A549 treated with AZD9567 at 1 μM for 4 hours (cell line): ENCODE measurements around the gene AMPD2. TPM values are rescaled to one million over a fixed set of nuclear protein-coding genes. Genes with fewer than 3 reads are reported as not detected.

Experiments used
- total RNA-seq: library from RNA; stranded (reverse); fragments of 200-300 nt; extraction: Qiagen RNA extraction; gene quantifications from 5 replicates; pipeline ENCODE4 v1.2.3, GENCODE V29; 2022; ENCODE audit not compliant: insufficient read depth

The AMPD2 gene
- 15.4 to 25.4 TPM (median 22.5 TPM) in 5 replicates for total RNA-seq

DNA sequence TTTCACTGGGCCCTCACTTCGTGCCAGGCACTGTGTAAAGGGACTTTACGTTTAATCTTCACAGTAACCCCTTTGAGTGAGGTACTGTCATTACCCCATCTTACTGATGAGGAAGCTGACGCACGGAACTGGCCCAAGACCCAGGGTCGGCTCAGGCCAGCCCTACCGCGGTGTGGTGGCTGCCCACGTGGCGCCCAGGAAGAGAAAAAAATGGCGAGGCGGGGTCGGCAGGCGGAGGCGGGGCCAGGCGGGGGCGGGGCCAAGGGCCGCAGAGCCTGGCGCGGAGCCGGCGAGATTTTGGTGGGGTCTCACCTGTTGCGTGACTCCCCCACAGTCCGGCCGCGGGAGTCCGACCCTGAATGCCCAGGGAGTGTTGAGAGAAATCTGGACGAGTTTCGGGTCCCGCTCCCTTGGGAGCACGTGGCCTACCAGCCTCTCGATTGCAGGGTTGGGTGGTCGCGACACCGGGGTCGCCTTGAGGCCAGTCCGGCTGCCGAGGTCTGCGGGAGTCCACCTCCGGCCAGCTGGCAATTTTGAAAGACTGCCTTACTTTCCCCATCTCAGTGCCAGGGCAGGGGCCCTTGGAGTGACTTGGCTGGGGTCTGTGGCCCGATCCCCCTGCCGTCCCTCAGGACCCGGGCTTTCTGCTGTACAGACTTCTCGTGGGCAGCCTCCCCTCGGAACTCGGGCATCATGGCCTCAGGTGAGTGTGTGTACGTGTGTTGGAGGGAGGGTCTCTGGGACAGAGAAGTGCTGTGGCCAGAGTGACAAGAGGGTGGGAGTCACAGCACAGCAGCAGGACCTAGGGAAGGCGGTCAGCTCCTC lies at the start of gene AMPD2, which contains the start of gene GNAT2:
Gene AMPD2 (plus strand): TSS at position 262 of the 825 bp plus-strand sequence. CDS start 1,339 bp downstream, outside the sequence.
Gene GNAT2 (minus strand): TSS at position 41 of the 825 bp plus-strand sequence. CDS start 6,746 bp downstream, outside the sequence.

DNA sequence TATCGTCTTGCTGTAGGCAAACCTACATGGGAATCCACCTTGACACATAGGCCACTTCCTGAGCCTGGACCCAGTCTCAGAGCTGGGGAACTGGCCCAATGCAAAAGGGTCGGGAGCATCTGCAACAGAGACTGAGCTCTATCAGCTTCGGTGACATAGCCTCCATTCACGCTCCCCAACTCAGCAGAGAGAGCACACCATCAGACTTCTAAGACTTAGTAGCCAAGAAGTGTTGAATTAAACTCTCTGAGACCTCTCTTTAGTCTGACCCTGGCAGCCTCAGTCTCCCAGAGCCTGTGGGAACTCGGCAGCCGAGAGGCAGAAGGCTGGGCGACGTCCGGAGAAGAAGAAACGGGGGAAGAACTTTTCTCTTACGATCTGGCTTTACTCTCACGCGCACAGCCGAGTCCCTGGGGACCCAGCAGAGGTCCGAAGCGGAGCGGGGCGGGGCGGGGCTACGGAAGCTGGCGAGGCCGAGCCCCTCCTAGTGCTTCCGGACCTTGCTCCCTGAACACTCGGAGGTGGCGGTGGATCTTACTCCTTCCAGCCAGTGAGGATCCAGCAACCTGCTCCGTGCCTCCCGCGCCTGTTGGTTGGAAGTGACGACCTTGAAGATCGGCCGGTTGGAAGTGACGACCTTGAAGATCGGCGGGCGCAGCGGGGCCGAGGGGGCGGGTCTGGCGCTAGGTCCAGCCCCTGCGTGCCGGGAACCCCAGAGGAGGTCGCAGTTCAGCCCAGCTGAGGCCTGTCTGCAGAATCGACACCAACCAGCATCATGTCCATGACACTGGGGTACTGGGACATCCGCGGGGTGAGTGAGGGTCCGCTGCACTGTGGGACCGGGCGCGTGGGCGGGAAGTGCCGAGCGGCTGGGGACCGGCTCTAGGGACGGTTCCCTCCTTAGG lies 36.2 kb downstream of the AMPD2 start, which contains the start of gene GSTM4:
Gene GSTM4 (plus strand): TSS at position 485 of the 905 bp plus-strand sequence. CDS start 291 bp downstream, at position 776.

GRCh38 chr1:109667452-109668122 lies 48.0 kb downstream of the AMPD2 start, which contains the start of gene GSTM2:
TSS of gene GSTM2 (plus strand) at chr1:109668057. CDS start at chr1:109668116, 59 bp downstream.

Other genes starting within 250 kb of the AMPD2 start
- 3.4 to 8.7 TPM (median 3.5 TPM) in 5 replicates for gene SORT1, start 221.9 kb upstream of the AMPD2 start, total RNA-seq
- 103 to 152 TPM (median 110 TPM) in 5 replicates for gene PSMA5, start 193.4 kb upstream of the AMPD2 start, total RNA-seq
- gene SYPL2, start 153.3 kb upstream of the AMPD2 start, total RNA-seq, result 0.07 to 0.19 TPM (median 0.10 TPM) in 4 of 5 replicates, not detected in the other
- 1.7 to 2.4 TPM (median 2.2 TPM) in 5 replicates for gene ATXN7L2, start 135.9 kb upstream of the AMPD2 start, total RNA-seq
- gene CYB561D1, start 125.7 kb upstream of the AMPD2 start, total RNA-seq, result 4.3 to 7.6 TPM (median 4.9 TPM) in 5 replicates
- gene AMIGO1, start 110.1 kb upstream of the AMPD2 start, total RNA-seq, result 1.0 to 1.5 TPM (median 1.1 TPM) in 5 replicates
- not detected in 5 replicates for gene GPR61, start 80.0 kb upstream of the AMPD2 start, total RNA-seq
- 4.7 to 7.1 TPM (median 5.4 TPM) in 5 replicates for gene GNAI3, start 71.2 kb upstream of the AMPD2 start, total RNA-seq
- gene GNAT2, start 221 bp upstream of the AMPD2 start, total RNA-seq, result 0.15 TPM in 1 of 5 replicates, not detected in the others
- 9.1 to 15.8 TPM (median 9.5 TPM) in 5 replicates for gene GSTM4, start 36.3 kb downstream of the AMPD2 start, total RNA-seq
- gene GSTM2, start 48.2 kb downstream of the AMPD2 start, total RNA-seq, result 3.3 to 4.9 TPM (median 3.8 TPM) in 5 replicates
- gene GSTM1, start 68.0 kb downstream of the AMPD2 start, total RNA-seq, result not detected in 5 replicates
- not detected in 5 replicates for gene GSTM5, start 92.4 kb downstream of the AMPD2 start, total RNA-seq
- 23.3 to 36.3 TPM (median 24.1 TPM) in 5 replicates for gene GSTM3, start 121.2 kb downstream of the AMPD2 start, total RNA-seq
- gene EPS8L3, start 144.1 kb downstream of the AMPD2 start, total RNA-seq, result 0.42 to 0.91 TPM (median 0.59 TPM) in 4 of 5 replicates, not detected in the other